Lung (tissue), 12 donors: ENCODE data around the gene DEPP1. TPM values are rescaled to one million over a fixed set of nuclear protein-coding genes. Genes with fewer than 3 reads are reported as not detected.

Experiments used
- ATAC-seq: fragments of 200-7000 bp; cut with Tn5 transposase; one replicate; pipeline ENCODE4 v1.9.1; 2020; ENCODE audit warnings: moderate number of reproducible peaks; ENCODE audit not compliant: insufficient read depth, low FRiP score
- DNase-seq, 3 donors: peaks; one replicate each; pipeline ENCODE4 v3.0.0-alpha.2; 2013 to 2017
- H3K27ac ChIP-seq, 2 donors: one replicate each; pipeline ENCODE4 v1.5.1; 2013; ENCODE audit warnings: mild to moderate bottlenecking in 2 of 2, moderate library complexity in 2 of 2, control low read depth in 1 of 2, inconsistent platforms in 1 of 2, low read depth in 1 of 2, low read length in 1 of 2
- H3K27me3 ChIP-seq, 3 donors: one replicate each; pipeline ENCODE4 v1.5.1; 2013; ENCODE audit warnings: low read length in 2 of 3; ENCODE audit not compliant: control insufficient read depth in 3 of 3, insufficient read depth in 3 of 3
- H3K36me3 ChIP-seq, 4 donors: one replicate each; pipeline ENCODE4 v1.5.1; 2013; ENCODE audit warnings: low read length in 4 of 4, mild to moderate bottlenecking in 1 of 4, moderate library complexity in 1 of 4; ENCODE audit not compliant: control insufficient read depth in 4 of 4, insufficient read depth in 4 of 4
- H3K4me1 ChIP-seq, 5 donors: one replicate each; pipeline ENCODE4 v1.5.1; 2013; ENCODE audit warnings: low read length in 5 of 5, mild to moderate bottlenecking in 2 of 5, moderate library complexity in 1 of 5; ENCODE audit not compliant: control insufficient read depth in 5 of 5, insufficient read depth in 5 of 5
- H3K4me3 ChIP-seq: one replicate; pipeline ENCODE4 v1.5.1; 2013; ENCODE audit warnings: mild to moderate bottlenecking, control low read depth, moderate library complexity
- H3K9ac ChIP-seq, 2 donors: one replicate each; pipeline ENCODE4 v1.5.1; 2013; ENCODE audit warnings: low read length in 2 of 2, control low read depth in 1 of 2; ENCODE audit not compliant: insufficient read depth in 1 of 2
- H3K9me3 ChIP-seq, 4 donors: one replicate each; pipeline ENCODE4 v1.5.1; 2013; ENCODE audit warnings: low read length in 3 of 4, mild to moderate bottlenecking in 1 of 4, moderate library complexity in 1 of 4; ENCODE audit not compliant: control insufficient read depth in 4 of 4, insufficient read depth in 3 of 4
- WGBS, 2 donors: extraction: QIAGEN DNeasy Blood & Tissue Kit; methylation state at CpG; one replicate each; pipeline ENCODE4 v1.1.7; 2013; 5-methylcytosine and 5-hydroxymethylcytosine counted together
- polyA plus RNA-seq, 2 donors: library from polyadenylated mRNA; stranded (reverse); fragments of 200-250 nt; gene quantifications; one replicate each; pipeline ENCODE4 v1.2.1, GENCODE V29; 2013
- total RNA-seq, 2 donors: library from RNA; depleted of rRNA in 1 of 2; stranded (reverse); fragments of >200 nt in 1 of 2; gene quantifications; one replicate each; pipeline ENCODE4 v1.2.1, GENCODE V29; 2014 to 2021
- TF ChIP-seq, protein P1 (sequence below): IDR thresholded peaks from 2 replicates; pipeline ENCODE4 v1.5.1; 2012; ENCODE audit warnings: mild to moderate bottlenecking; ENCODE audit errors: control extremely low read depth, extremely low read depth
- donor health status: control.
- donor health status: control.
- donor health status: Bipolar disorder and iron deficiency.
- donor health status: healthy.
- donor health status: DM: yes; HTN: yes; CAD: no.

The DEPP1 gene
- total and polyA plus RNA-seq, 4 donors = 37.0 to 149 (median 70.1) TPM

DNA sequence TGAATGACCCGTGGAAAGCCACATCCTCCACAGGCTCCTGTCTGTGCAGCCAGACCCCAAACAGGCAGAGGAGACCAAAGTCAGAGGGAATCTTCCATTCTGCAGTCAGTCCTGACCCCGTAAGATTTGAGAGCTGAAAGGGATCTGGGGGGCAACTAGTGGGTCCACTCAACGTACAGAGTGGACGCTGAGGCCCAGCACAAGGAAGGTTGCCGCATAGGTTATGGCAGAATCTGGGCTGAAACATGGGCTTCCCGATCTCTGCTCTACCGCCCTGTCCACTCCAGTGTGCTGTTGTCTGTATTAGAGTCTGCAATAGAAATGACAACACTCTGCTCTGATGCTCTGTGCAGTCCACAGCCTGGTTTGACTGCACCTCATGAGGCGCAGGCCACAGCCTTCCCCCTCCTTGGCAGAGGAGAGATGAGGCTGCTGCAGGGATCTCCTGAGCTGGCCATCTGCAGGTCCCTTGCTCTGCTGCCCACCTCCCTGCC is 14.2 kb upstream of the DEPP1 start:
- H3K27ac ChIP-seq = peak overlapping the region in 1 of 2 donors; percentile 34
- H3K9me3 ChIP-seq = no peaks in the 10 kb centered on the region
- 93 to 98% methylated on average over 8 of the region's 8 CpGs for WGBS, 2 donors
- H3K4me1 ChIP-seq = peaks cover 4 to 36% (median 17%) of the 10 kb centered on the region in 5 donors
- no peak overlapping the region for H3K9ac ChIP-seq
- DNase-seq (no peak), ATAC-seq (no peak)
- no peak overlapping the region for H3K4me3 ChIP-seq
- peaks cover 0 to 13% (median 1%) of the 10 kb centered on the region in 4 donors for H3K36me3 ChIP-seq
- H3K27me3 ChIP-seq = no peaks in the 10 kb centered on the region
- TF ChIP-seq, protein P1, sequence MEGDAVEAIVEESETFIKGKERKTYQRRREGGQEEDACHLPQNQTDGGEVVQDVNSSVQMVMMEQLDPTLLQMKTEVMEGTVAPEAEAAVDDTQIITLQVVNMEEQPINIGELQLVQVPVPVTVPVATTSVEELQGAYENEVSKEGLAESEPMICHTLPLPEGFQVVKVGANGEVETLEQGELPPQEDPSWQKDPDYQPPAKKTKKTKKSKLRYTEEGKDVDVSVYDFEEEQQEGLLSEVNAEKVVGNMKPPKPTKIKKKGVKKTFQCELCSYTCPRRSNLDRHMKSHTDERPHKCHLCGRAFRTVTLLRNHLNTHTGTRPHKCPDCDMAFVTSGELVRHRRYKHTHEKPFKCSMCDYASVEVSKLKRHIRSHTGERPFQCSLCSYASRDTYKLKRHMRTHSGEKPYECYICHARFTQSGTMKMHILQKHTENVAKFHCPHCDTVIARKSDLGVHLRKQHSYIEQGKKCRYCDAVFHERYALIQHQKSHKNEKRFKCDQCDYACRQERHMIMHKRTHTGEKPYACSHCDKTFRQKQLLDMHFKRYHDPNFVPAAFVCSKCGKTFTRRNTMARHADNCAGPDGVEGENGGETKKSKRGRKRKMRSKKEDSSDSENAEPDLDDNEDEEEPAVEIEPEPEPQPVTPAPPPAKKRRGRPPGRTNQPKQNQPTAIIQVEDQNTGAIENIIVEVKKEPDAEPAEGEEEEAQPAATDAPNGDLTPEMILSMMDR = no peak

DNA sequence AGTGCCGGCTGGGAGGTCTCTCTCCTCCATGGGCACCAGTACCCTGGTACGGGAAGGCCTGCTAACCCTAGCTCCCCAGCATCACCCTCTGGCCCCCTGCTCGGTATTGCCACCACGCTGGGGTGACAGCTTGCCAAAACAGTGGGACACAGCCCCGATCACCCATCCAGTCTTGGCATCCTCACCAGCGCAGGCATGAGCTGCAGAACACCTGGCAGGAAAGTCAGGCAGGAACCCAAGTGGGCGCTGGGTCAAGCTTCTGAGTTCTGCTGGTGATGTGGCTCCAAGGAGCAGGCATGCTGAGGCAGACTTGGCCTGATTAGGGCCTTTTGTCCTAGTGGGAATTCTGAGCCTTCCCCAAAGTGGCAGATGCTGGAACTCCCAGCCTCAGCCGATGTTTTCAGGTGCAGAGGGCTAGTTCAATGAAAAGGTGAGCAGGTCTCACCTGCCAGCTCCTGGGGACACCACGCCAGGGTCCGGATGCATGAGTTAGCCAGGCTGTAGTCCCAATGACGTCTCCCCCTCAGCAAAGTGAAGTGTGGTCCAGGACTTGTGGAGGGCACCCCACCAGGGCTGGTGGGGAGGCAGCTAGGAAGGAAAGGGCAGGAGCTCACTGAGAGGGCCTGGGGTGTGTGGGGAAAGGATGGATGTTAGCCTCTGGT is 13.6 kb upstream of the DEPP1 start:
- Histone ChIP-seq H3K27me3 (no peaks in the 10 kb centered on the region), H3K27ac (peak overlapping the region in 1 of 2 donors; percentile 34), H3K9ac (no peak overlapping the region), H3K9me3 (no peaks in the 10 kb centered on the region), H3K4me1 (peaks cover 4 to 34% (median 17%) of the 10 kb centered on the region in 5 donors), H3K36me3 (peaks cover 0 to 13% (median 1%) of the 10 kb centered on the region in 4 donors), H3K4me3 (no peak overlapping the region)
- no peak for ATAC-seq
- TF ChIP-seq, protein P1 = no peak
- peak in 1 of 3 donors; percentile 10 for DNase-seq
- 87 to 93% methylated on average over 11 of the region's 11 CpGs for WGBS, 2 donors

GRCh38 chr10:44991571-44991970 is 13.0 kb upstream of the DEPP1 start:
- DNase-seq = peak in 2 of 3 donors; percentile 29 to 67
- peak overlapping the region in 1 of 2 donors; percentile 39 for H3K27ac ChIP-seq
- H3K9me3 ChIP-seq = no peaks in the 10 kb centered on the region
- no peak overlapping the region for H3K9ac ChIP-seq
- H3K36me3 ChIP-seq = peaks cover 0 to 13% (median 1%) of the 10 kb centered on the region in 4 donors
- no peak for ATAC-seq
- no peaks in the 10 kb centered on the region for H3K27me3 ChIP-seq
- WGBS, 2 donors = 68 to 78% methylated on average over 5 of the region's 5 CpGs
- no peak overlapping the region for H3K4me3 ChIP-seq
- TF ChIP-seq, protein P1 = no peak
- peaks cover 4 to 33% (median 14%) of the 10 kb centered on the region in 5 donors for H3K4me1 ChIP-seq
